GM12865 (cell line): Measurements from ENCODE around the gene GIMAP2.
"Not testable (repeated sequence)": the region's sequence is repeated elsewhere in the genome, so short reads cannot be mapped to it uniquely, and the experiment has no call there.

Experiments
- DNase-seq: peaks from one replicate; pipeline ENCODE4 v3.0.0; 2010; ENCODE audit warnings: low read depth
- H3K4me3 ChIP-seq: 2 replicates; pipeline ENCODE4 v1.5.1; 2011; ENCODE audit warnings: mild to moderate bottlenecking, low read depth, low read length, control low read depth
- CTCF ChIP-seq: IDR thresholded peaks from 2 replicates; pipeline ENCODE4 v1.5.1; 2011; ENCODE audit warnings: low read length, control low read depth, low read depth, inconsistent platforms; ENCODE audit not compliant: insufficient read depth; ENCODE audit errors: missing control alignments

GIMAP2 gene

GRCh38 chr7:150654692-150655091, 30.8 kb upstream of the GIMAP2 start:
- TF ChIP-seq CTCF, result no peak
- H3K4me3 ChIP-seq, result no peak overlapping the region
- no peak for DNase-seq

DNA sequence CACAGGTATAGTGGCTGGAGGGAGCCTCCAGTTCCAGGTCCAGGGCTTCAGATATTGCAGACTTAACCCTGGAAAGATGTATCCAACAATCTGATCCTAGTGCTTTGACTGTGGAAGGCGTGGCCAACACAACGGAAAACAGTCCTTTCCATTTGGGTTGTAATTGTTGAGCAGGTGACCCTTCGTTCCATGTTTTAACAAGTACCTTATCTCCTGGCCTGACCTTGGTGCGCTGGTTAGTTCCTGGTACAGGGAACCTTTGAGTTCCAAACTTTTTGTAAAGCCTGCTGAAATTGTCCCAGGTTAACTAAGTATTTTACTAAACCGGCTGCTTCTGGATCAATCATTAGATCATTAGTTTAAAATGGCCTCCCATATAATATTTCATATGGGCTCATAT, 29.5 kb upstream of the GIMAP2 start:
- no peak overlapping the region for H3K4me3 ChIP-seq
- no peak for TF ChIP-seq CTCF
- DNase-seq, result no peak

DNA sequence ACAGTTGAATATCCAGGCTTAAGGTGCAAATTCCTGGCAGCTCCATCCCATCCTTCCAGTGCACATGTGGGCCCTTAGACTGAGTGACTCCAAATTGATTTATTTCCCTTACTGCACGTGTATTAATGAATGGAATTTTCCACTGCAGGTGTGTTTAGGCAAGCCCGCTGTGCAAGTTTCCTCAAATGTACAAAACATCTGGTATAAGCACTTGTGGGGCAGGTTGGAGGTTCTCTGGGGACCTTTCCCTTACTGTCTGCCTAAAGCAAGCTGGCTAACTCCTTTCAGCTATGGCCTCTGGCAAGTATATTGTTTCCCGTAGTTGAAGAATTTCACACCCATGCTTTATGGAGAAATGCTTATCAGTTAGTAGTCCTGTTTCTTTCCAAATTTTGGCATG, 28.0 kb upstream of the GIMAP2 start:
- no peak for TF ChIP-seq CTCF
- peak; percentile 54 for DNase-seq
- H3K4me3 ChIP-seq, result no peak overlapping the region

DNA sequence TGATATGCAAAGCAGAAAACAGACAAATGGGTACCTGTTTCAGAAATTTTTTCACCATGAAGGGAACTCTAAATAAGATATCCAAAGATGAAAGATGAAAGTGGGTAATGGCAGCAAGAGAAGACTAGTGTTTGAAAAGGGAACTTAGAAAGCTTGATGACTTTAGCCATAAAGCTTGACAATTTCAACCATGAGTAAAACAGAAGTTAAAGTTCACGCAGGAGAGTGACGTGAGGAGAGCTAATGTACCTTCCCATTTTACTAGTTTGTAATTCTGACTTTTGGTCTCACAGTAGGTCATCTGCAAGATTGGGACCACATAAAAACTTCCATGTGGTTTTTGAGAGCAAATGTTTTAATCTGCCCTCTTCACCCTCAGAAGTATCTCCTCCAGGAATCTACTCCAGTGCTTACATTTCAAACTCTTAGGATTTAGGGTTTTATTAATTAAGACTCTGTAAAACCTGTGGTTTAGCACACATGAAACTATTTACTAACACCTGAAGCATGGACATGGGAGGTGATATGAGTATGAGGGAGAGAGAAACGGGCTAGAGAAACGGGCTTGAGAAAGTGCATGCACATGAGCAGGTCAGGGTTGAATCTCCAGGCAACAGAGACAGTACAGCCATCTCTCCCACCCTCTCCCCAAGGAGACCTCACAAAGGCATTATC, 24.4 kb upstream of the GIMAP2 start:
- no peak for TF ChIP-seq CTCF
- no peak overlapping the region for H3K4me3 ChIP-seq
- peak; percentile 63 for DNase-seq

- H3K4me3 ChIP-seq, DNase-seq: not testable (repeated sequence)
These were observed 22.7 kb upstream of the GIMAP2 start for GRCh38 chr7:150662821-150663220.

- DNase-seq, result peak; percentile 92
- H3K4me3 ChIP-seq, result no peak overlapping the region
- TF ChIP-seq CTCF, result no peak
These were observed 21.6 kb upstream of the GIMAP2 start for GRCh38 chr7:150663802-150664494.

DNA sequence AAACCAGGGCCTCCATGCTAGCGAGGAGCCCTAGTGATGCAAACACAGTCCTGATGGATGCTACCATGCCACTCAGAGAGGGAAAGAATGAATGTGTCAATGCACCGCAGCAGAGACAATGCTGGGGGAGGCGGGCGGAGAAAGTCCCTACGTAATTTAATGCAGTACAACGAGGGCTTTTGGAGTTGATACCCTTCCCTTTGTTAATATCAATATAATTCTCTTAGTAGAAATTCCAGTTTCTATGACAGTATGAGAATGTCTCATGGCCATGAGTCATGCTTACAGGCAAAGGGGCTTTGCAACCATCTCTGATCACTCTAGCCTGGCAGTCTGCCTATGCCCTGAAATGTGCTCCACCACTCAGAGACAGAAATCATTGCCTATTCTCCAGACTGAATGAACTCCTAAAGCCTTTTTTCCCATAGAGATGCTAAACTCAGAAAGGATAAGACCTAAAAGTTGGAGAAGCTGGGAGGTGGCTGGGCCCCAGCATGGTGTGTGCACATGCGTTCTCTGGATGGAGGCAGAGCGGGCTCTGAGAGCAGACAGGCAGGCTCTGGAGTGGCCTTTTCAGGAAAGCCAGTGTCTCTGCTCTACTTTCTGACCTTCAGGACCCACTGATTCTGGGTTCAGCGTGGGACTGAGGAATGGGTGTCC, 20.3 kb upstream of the GIMAP2 start:
- H3K4me3 ChIP-seq, result no peak overlapping the region
- no peak for DNase-seq
- TF ChIP-seq CTCF, result no peak
